GM12878 (cell line): Measurements from ENCODE around the gene PGM3.

Experiments used
- CHD4 ChIP-seq: fragments of 200-600 bp; sonication (generic); IDR thresholded peaks from 2 replicates; pipeline ENCODE4 v1.6.1; 2016; ENCODE audit warnings: mild to moderate bottlenecking
- CTCF ChIP-seq, 3 experiments: IDR thresholded peaks in 2 of 3; conservative IDR thresholded peaks in 1 of 3; 2 replicates each; pipeline ENCODE4 v1.5.1; 2011; ENCODE audit warnings: low read depth in 3 of 3, low read length in 3 of 3, mild to moderate bottlenecking in 3 of 3, control low read depth in 2 of 3, moderate library complexity in 2 of 3, inconsistent platforms in 1 of 3, mixed read lengths in 1 of 3; ENCODE audit not compliant: control insufficient read depth in 2 of 3, insufficient read depth in 1 of 3; ENCODE audit errors: extremely low read depth in 1 of 3
- ESRRA ChIP-seq: IDR thresholded peaks from 2 replicates; pipeline ENCODE4 v1.6.1; 2012; ENCODE audit warnings: mild to moderate bottlenecking, low read length, improper control_type of control experiment
- EZH2 ChIP-seq: IDR thresholded peaks from 2 replicates; pipeline ENCODE4 v1.6.1; 2012; ENCODE audit warnings: low read depth, mild to moderate bottlenecking, control low read depth, inconsistent platforms, low read length, borderline replicate concordance; ENCODE audit not compliant: control insufficient read depth
- JUNB ChIP-seq: IDR thresholded peaks from 2 replicates; pipeline ENCODE4 v1.6.1; 2016; ENCODE audit warnings: antibody characterized with exemption, mild to moderate bottlenecking
- LARP7 ChIP-seq: fragments of 450-650 bp; IDR thresholded peaks from 2 replicates; pipeline ENCODE4 v1.6.1; 2017; ENCODE audit warnings: mild to moderate bottlenecking
- MAX ChIP-seq: IDR thresholded peaks from 2 replicates; pipeline ENCODE4 v1.6.1; 2012; ENCODE audit warnings: low read depth, low read length, improper control_type of control experiment
- NBN ChIP-seq: fragments of 450-650 bp; IDR thresholded peaks from 2 replicates; pipeline ENCODE4 v1.6.1; 2016
- POLR2A ChIP-seq: IDR thresholded peaks from 2 replicates; pipeline ENCODE4 v1.6.1; 2011; ENCODE audit warnings: low read depth, mild to moderate bottlenecking, low read length
- RFX5 ChIP-seq: IDR thresholded peaks from 2 replicates; pipeline ENCODE4 v1.6.1; 2011; ENCODE audit warnings: low read depth, low read length, improper control_type of control experiment
- STAT1 ChIP-seq: fragments of 450-650 bp; conservative IDR thresholded peaks from 2 replicates; pipeline ENCODE4 v1.6.1; 2014; ENCODE audit warnings: antibody characterized with exemption, mild to moderate bottlenecking
- TAF1 ChIP-seq: IDR thresholded peaks from 2 replicates; pipeline ENCODE4 v1.6.1; 2011; ENCODE audit warnings: mild to moderate bottlenecking, low read depth, low read length, borderline replicate concordance
- TARDBP ChIP-seq: IDR thresholded peaks from 2 replicates; pipeline ENCODE4 v1.6.1; 2016; ENCODE audit warnings: borderline replicate concordance
- TF ChIP-seq, protein P1 (sequence below): fragments of 450-650 bp; IDR thresholded peaks from 2 replicates; pipeline ENCODE4 v1.6.1; 2017; ENCODE audit warnings: mild to moderate bottlenecking

- TF ChIP-seq STAT1 = no peak
- no peak for TF ChIP-seq CTCF (IDR thresholded peaks at IDR 0.05 in 2 of 3, conservative IDR thresholded peaks at IDR 0.05 in 1 of 3; ENCODE audit: control insufficient read depth in 2 of 3, extremely low read depth in 1 of 3, insufficient read depth in 1 of 3, low read depth in 3 of 3, low read length in 3 of 3)
- TF ChIP-seq POLR2A = no peak
- no peak for TF ChIP-seq TAF1
- no peak for TF ChIP-seq LARP7
- TF ChIP-seq RFX5 = no peak
- TF ChIP-seq, protein P1, sequence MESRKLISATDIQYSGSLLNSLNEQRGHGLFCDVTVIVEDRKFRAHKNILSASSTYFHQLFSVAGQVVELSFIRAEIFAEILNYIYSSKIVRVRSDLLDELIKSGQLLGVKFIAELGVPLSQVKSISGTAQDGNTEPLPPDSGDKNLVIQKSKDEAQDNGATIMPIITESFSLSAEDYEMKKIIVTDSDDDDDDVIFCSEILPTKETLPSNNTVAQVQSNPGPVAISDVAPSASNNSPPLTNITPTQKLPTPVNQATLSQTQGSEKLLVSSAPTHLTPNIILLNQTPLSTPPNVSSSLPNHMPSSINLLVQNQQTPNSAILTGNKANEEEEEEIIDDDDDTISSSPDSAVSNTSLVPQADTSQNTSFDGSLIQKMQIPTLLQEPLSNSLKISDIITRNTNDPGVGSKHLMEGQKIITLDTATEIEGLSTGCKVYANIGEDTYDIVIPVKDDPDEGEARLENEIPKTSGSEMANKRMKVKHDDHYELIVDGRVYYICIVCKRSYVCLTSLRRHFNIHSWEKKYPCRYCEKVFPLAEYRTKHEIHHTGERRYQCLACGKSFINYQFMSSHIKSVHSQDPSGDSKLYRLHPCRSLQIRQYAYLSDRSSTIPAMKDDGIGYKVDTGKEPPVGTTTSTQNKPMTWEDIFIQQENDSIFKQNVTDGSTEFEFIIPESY = no peak
- TF ChIP-seq TARDBP = no peak
- TF ChIP-seq NBN = no peak
- no peak for TF ChIP-seq ESRRA
- TF ChIP-seq EZH2 = no peak
- no peak for TF ChIP-seq CHD4
- TF ChIP-seq JUNB = no peak
- TF ChIP-seq MAX = no peak
These were observed 8.0 kb downstream of the PGM3 start for GRCh38 chr6:83185096-83185495.
